NCI-H748 (cell line): Measurements from ENCODE around the gene STRA6.
A peak's percentile ranks its signal among the peaks of the same experiment; 100 is the strongest.
"Not testable (repeated sequence)": the region's sequence is repeated elsewhere in the genome, so short reads cannot be mapped to it uniquely, and the experiment has no call there.

Experiments used
- DNase-seq: peaks from one replicate; lab custom pipeline; 2025; ENCODE audit not compliant: unreplicated experiment; lab: John Stamatoyannopoulos, UW

Gene STRA6

GRCh38 chr15:74170071-74170844, 32.3 kb downstream of the STRA6 start:
- DNase-seq: no peak

- no peak for DNase-seq
These were observed 33.9 kb downstream of the STRA6 start for GRCh38 chr15:74168711-74169126.

GRCh38 chr15:74167891-74168331, 34.7 kb downstream of the STRA6 start:
- no peak for DNase-seq

- DNase-seq: no peak
These were observed 37.1 kb downstream of the STRA6 start for GRCh38 chr15:74165461-74165860.

GRCh38 chr15:74162195-74162536, 40.4 kb downstream of the STRA6 start:
- not testable (repeated sequence) for DNase-seq

- not testable (repeated sequence) for DNase-seq
These were observed 42.2 kb downstream of the STRA6 start for GRCh38 chr15:74160390-74160789.

- DNase-seq: no peak
These were observed 42.8 kb downstream of the STRA6 start for GRCh38 chr15:74159773-74160172.

GRCh38 chr15:74158855-74159650, 43.5 kb downstream of the STRA6 start:
- DNase-seq: no peak

GRCh38 chr15:74157868-74158827, 44.4 kb downstream of the STRA6 start:
- DNase-seq: no peak

GRCh38 chr15:74156678-74157411, 45.7 kb downstream of the STRA6 start:
- peak; percentile 71 for DNase-seq

GRCh38 chr15:74155766-74156417, 46.7 kb downstream of the STRA6 start:
- no peak for DNase-seq

- no peak for DNase-seq
These were observed 55.5 kb downstream of the STRA6 start for GRCh38 chr15:74147051-74147450.

GRCh38 chr15:74146277-74146800, 56.2 kb downstream of the STRA6 start:
- DNase-seq: no peak

GRCh38 chr15:74144153-74144775, 58.3 kb downstream of the STRA6 start:
- DNase-seq: no peak

- no peak for DNase-seq
These were observed 61.0 kb downstream of the STRA6 start for GRCh38 chr15:74141591-74141990.

- no peak for DNase-seq
These were observed 63.9 kb downstream of the STRA6 start for GRCh38 chr15:74138642-74139041.

- no peak for DNase-seq
These were observed 65.1 kb downstream of the STRA6 start for GRCh38 chr15:74137537-74137894.

- DNase-seq: peak; percentile 39
These were observed 65.6 kb downstream of the STRA6 start for GRCh38 chr15:74136814-74137536.

GRCh38 chr15:74136540-74136813, 66.1 kb downstream of the STRA6 start:
- DNase-seq: no peak
